Panc1 (cell line): ENCODE results near the gene DLK2.

Experiments used
- POLR2AphosphoS5 ChIP-seq: IDR thresholded peaks from 2 replicates; pipeline ENCODE4 v1.6.1; 2012; ENCODE audit warnings: mild to moderate bottlenecking, low read depth, low read length, moderate library complexity
- SIN3A ChIP-seq: IDR thresholded peaks from 2 replicates; pipeline ENCODE4 v1.6.1; 2012; ENCODE audit warnings: low read depth, mild to moderate bottlenecking, low read length, moderate library complexity, borderline replicate concordance; ENCODE audit not compliant: insufficient read depth
- TCF7L2 ChIP-seq: IDR thresholded peaks from 2 replicates; pipeline ENCODE4 v1.6.1; 2011; ENCODE audit warnings: mild to moderate bottlenecking, low read depth, low read length, inconsistent platforms
- TF ChIP-seq, protein P1 (sequence below): fragments of 450-650 bp; IDR thresholded peaks from 2 replicates; pipeline ENCODE4 v1.5.1; 2017; ENCODE audit warnings: mild to moderate bottlenecking
- TF ChIP-seq, protein P2 (sequence below), 2 experiments: IDR thresholded peaks; 2 replicates each; pipeline ENCODE4 v1.6.1; 2011 to 2012; ENCODE audit warnings: low read depth in 2 of 2, control low read depth in 1 of 2, low read length in 1 of 2, mild to moderate bottlenecking in 1 of 2, moderate library complexity in 1 of 2; ENCODE audit not compliant: insufficient read depth in 1 of 2

DNA sequence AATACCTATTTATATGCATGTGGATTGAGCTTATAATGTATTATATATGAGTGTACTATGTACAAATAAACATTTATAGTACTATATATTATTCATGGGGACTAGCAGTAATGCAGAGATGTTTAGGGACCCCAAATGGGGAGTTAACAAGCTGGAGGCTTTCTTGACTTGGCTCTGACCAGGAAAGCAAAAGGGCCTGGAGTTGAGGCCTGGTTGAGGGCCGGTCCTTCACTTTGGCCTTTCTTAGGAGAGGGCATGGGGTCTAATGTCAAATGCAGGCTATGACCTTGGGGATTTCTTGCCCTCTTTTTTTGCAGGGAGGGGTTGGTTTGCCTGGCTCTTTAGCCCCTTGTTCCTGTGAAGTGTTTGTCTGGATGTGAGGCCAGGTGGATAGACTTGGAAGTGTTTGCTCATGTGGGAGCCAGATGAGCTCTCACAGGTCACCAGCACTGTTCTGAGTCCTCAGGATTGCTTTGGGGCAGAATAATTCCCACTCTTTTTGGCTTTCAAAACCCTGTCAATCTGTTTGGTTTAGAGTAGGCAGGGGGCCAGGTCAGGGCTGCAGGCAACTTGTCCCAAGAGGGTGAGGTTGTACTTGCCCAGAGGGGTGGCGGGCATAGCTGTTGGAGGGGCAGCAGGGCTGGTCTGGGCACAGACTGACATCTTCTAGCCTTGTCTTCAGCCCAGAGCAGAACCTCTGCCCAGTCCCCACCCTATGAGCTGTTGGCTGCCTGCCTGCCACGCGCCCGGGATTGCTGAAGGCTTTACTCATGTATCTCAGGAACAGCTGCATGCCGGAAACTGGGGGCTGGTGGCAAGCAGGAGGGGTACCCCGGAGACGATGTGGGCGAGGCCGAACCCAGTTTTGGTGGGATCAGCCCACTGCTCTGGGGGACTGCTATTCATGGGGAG, 36.7 kb upstream of the DLK2 start:
- TF ChIP-seq, protein P1, sequence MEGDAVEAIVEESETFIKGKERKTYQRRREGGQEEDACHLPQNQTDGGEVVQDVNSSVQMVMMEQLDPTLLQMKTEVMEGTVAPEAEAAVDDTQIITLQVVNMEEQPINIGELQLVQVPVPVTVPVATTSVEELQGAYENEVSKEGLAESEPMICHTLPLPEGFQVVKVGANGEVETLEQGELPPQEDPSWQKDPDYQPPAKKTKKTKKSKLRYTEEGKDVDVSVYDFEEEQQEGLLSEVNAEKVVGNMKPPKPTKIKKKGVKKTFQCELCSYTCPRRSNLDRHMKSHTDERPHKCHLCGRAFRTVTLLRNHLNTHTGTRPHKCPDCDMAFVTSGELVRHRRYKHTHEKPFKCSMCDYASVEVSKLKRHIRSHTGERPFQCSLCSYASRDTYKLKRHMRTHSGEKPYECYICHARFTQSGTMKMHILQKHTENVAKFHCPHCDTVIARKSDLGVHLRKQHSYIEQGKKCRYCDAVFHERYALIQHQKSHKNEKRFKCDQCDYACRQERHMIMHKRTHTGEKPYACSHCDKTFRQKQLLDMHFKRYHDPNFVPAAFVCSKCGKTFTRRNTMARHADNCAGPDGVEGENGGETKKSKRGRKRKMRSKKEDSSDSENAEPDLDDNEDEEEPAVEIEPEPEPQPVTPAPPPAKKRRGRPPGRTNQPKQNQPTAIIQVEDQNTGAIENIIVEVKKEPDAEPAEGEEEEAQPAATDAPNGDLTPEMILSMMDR, result no peak
- TF ChIP-seq POLR2AphosphoS5 (no peak), SIN3A (no peak), TCF7L2 (no peak)
- TF ChIP-seq, protein P2, sequence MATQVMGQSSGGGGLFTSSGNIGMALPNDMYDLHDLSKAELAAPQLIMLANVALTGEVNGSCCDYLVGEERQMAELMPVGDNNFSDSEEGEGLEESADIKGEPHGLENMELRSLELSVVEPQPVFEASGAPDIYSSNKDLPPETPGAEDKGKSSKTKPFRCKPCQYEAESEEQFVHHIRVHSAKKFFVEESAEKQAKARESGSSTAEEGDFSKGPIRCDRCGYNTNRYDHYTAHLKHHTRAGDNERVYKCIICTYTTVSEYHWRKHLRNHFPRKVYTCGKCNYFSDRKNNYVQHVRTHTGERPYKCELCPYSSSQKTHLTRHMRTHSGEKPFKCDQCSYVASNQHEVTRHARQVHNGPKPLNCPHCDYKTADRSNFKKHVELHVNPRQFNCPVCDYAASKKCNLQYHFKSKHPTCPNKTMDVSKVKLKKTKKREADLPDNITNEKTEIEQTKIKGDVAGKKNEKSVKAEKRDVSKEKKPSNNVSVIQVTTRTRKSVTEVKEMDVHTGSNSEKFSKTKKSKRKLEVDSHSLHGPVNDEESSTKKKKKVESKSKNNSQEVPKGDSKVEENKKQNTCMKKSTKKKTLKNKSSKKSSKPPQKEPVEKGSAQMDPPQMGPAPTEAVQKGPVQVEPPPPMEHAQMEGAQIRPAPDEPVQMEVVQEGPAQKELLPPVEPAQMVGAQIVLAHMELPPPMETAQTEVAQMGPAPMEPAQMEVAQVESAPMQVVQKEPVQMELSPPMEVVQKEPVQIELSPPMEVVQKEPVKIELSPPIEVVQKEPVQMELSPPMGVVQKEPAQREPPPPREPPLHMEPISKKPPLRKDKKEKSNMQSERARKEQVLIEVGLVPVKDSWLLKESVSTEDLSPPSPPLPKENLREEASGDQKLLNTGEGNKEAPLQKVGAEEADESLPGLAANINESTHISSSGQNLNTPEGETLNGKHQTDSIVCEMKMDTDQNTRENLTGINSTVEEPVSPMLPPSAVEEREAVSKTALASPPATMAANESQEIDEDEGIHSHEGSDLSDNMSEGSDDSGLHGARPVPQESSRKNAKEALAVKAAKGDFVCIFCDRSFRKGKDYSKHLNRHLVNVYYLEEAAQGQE (IDR thresholded peaks at IDR 0.05; ENCODE audit: insufficient read depth in 1 of 2, low read depth in 2 of 2, low read length in 1 of 2), result no peak
